Activated CD8-positive, alpha-beta memory T cell treated with anti-CD3 and anti-CD28 coated beads, Interleukin-2, amount 50 U/mL, for 4 hours (primary cell): ENCODE measurements around the gene HTRA2.
"Not testable (repeated sequence)": the region's sequence is repeated elsewhere in the genome, so short reads cannot be mapped to it uniquely, and the experiment has no call there.

Experiments used
- DNase-seq: peaks from one replicate; pipeline ENCODE4 v3.0.0-alpha.2; 2020

Gene HTRA2

DNA sequence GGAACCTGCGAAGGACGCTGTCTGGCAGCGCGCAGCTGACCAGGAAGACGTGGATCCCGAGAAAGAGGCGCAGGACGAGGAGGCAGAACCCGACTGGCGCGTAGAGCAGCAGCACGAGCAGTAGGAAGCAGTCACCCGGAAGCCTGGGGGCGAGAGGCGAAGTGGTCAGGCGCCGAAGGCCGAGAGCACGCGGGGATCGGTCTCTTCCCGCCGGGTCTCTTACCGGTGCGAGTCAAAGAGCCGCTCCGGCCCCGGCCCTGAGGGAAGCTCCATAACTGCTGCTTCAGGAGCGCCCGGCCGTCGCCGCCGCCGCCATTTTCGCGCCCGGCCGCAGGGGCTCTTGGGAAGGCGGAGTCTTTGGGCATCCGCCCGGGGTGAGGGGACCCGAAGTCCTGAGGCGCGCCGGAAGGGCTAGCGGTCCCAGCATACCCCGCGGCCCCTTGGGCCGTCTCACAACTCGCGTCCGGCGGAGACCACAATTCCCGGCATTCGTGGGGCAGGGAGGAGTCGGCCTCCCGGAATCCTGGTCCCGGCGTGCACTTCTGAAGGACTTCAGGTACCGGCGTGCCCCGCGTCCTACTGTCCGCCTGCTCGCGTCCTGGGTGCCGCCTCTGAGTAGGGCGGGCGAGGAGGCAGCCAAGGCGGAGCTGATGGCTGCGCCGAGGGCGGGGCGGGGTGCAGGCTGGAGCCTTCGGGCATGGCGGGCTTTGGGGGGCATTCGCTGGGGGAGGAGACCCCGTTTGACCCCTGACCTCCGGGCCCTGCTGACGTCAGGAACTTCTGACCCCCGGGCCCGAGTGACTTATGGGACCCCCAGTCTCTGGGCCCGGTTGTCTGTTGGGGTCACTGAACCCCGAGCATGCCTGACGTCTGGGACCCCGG, at the start of gene HTRA2, which contains the start of gene AUP1:
Gene HTRA2, plus strand, starts transcription at position 577 of the 882 bp plus-strand sequence. Its CDS starts 74 bp downstream, at position 651.
Gene AUP1, minus strand, starts transcription at position 350 of the 882 bp plus-strand sequence. Its CDS starts 77 bp downstream, at position 273.
- DNase-seq: peak; percentile 85

DNA sequence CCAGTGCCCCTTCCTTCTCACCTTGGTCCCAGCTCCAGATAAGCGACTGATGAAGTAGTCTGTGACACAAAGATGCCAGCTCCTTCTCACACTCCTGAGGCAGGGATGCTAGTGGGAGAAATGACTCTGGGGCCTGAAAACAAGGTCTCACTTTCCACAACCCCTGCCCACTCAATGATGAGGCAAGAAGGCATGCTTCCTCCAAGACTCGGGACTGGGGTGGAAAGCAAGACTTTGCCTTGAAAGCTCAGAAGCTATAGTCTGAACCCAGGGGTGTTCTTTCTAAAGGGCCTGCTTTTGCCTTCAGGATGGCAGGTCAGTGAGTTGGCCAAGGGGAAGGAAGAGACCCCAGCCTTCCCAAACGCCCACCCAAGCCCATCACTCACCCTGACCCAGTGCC, 48.3 kb upstream of the HTRA2 start:
- no peak for DNase-seq

DNA sequence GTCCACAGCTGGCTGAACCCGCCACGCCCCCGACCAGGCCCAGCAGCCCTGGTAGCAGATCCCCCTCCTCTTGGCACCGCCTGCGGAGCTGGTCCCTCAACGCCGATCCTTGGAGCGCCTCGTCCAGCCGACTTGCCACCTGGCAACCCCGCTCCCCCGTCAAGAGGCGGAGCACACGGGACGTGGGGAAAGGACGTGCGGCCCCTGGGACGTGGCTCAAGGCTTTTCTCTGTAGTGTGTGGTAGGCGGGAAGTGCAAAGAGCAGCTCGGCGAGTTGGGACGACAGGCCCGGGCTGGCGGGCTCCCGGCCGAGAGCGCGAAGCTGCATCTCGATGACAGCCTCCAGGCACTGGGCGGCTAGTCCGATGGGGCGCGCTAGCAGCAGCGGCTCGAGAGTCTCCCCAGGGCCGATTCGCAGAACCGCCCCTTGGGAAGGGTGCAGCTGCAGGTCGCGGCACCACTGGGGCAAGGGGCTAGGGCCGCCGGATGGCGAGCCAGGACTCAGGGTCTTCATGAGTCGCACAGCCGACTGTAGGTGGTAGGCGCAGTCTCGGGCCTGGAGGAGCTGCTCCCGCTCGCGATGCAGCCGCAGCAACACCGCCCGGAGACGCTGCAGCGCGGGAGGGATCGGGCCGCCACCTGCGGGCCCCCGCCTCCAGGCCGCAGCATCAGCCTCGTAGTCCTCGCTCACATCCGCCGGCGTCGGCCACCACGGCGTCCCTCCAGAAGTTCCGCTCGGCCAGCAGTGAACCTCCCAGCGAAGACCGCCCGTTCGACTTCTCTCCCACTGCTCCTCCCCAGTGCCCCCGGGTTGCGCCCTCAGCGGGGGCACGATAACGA, 47.6 kb upstream of the HTRA2 start:
- DNase-seq: no peak

DNA sequence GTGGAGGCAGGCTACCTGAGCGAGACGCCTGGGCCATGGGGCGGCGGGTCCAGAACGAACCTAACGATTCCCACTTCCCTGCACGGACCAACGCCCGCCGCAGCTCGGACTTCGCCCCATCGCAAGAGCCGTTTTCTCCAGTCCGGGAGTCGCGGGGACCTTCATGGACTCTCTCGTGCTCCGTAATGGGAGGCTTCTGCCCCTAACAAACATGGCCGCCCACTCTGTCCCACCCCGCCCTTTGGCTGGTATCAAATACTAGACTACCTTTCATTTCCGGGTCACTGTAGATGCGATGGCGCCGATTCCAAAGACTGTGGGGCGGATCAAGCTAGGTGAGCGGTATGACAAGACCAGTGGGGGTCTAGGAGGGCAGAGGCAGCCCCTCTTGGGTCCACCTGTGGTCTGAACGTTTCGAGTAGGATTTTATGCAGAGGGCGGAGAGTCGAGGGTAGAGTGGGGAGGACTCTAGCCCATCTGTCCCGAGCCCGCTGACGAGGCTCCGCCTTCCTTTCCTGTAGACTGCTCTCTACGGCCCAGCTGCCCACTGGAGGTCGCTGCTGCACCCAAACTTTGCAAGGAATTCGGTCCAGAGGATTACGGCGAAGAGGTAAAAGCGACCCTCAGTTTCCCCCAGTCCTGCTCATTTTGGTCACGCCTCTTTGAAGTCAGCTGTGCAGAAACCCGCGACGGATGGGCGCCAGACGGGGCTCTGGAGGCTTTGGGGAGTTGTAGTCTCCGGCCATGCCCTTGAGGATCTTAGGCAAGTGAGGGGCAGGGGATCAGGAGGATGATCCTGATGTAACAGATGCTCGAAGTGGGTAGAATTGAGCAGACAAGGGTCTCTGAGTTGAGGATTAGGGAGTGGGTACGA, 46.7 kb upstream of the HTRA2 start, which contains the start of the genes CCDC142 and TTC31:
Gene CCDC142, minus strand, starts transcription at position 198 of the 874 bp plus-strand sequence. Its CDS starts 161 bp downstream, at position 37.
Gene TTC31, plus strand, starts transcription at position 281 of the 874 bp plus-strand sequence. Its CDS starts 15 bp downstream, at position 296.
- DNase-seq: peak; percentile 91

DNA sequence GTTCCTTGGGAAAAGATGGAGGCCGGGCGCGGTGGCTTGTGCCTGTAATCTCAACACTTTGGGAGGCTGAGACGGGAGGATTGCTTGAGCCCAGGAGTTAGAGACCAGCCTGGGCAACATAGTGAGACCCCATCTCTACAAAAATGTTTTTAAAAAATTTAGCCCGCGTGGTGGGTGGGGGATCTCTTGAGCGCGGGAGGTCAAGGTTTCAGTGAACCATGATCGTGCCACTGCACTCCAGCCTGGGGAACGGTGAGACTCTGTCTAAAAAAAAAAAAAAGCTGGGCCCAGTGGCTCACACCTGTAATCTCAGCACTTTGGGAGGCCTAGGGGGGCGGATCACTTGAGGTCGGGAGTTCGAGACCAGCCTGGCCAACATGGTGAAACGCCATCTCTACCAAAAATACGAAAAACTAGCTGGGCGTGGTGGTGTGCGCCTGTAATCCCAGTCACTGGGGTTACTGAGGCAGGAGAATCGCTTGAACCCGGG, 46.0 kb upstream of the HTRA2 start:
- not testable (repeated sequence) for DNase-seq

DNA sequence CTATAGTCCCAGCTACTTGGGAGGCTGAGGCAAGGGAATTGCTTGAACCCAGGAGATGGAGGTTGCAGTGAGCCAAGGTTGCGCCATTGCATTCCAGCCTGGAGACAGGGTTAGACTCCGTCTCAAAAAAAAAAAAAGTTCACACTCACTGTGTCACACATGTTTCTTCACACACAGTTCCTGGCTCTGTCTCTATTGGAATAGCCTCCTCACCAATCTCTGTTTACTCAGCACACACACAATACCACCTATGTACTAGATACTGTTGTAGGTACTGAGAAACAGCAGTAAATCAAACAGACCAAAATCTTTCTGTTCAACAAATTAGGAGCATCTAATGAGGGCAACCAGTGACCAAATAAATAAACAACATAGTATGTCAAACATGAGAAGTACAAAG, 43.6 kb upstream of the HTRA2 start:
- DNase-seq: no peak

DNA sequence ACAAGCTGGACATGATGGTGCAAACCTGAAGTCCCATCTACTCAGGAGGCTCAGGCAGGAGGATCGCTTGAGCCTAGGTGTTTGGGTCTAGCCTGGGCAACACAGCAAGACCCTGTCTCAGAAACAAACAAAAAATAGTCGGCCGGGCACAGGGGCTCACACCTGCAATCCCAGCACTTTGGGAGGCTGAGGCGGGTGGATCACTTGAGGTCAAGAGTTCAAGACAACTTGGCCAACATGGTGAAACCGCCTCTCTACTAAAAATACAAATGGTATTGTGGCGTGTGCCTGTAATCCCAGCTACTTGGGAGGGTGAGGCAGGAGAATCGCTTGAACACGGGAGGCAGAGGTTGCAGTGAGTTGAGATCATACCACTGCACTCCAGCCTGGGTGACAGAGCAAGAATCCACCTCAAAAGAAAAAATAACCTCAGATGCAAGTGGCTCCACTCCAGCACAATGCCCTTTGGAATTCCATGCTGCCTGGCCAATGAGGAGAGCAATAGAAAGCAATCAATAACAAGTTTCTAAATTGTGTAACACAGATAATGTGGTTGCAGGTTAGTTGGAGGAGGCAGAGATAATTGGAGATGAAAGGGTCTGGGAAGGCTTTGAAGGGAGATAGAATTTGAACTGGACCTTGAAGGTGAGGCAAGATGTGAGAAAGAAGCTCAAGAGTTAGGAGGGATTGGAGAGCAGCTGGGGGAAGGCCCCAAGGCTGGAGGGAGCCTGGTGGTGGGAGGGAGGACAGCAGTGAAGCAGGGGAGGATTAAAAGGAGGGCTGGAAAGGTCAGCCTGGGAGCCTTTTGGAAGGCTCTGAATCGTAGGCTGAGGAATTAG, 40.9 kb upstream of the HTRA2 start:
- DNase-seq: no peak

DNA sequence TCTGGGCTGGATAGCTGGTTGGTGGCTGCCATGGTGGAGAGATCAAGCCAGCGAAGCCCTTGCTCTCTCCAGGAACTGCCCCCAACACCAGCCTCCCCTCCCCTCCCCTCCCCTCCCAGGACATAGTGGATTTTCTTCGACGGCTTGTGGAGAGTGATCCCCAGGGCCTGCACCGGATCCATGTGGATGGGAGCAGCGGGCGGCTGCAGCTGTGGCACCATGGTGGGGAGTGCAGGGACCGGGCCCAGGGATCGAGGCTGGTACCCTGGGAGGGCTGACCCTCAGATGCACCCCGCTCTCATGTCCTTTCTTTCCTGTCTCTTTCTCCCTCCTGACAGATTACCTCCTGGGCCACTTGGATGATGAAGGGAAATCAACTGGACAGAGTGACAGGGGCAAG, 39.8 kb upstream of the HTRA2 start:
- DNase-seq: no peak

DNA sequence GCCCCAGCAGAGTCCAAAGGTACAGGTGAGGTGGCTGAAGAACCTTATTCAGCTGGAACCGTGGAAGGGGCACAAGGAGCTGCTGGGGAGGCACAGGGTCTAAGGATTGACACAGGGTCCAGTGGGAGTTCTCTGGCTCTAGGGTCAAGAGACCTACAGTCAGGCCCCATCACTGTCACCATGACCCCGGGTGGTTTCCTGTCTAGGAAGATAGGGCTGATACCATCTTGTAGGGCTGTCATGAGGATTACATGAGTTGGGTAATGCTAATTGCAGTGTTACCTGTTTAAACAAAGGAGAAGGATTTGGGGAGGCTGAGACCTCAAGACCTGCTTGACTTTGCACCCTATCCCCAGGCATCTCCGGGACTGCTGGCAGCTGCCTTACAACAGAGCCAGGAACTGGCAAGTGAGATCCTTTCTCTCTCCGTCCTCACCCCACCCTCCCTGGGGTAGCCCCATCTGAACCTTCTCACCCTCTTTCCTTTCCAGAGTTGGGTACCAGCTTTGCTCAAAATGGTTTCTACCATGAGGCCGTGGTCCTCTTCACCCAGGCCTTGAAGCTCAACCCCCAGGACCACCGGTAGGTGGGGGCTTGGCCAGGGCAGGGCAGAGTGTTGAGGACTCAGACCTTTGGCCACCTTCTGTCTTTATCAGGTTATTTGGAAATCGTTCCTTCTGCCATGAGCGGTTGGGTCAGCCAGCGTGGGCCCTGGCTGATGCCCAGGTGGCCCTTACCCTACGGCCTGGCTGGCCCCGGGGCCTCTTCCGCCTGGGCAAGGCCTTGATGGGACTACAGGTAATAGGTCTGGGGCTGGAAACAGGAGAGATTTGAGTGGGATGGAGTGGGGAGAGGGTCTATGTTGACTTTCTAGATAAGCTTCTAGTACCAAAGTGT, 37.8 kb upstream of the HTRA2 start:
- no peak for DNase-seq

DNA sequence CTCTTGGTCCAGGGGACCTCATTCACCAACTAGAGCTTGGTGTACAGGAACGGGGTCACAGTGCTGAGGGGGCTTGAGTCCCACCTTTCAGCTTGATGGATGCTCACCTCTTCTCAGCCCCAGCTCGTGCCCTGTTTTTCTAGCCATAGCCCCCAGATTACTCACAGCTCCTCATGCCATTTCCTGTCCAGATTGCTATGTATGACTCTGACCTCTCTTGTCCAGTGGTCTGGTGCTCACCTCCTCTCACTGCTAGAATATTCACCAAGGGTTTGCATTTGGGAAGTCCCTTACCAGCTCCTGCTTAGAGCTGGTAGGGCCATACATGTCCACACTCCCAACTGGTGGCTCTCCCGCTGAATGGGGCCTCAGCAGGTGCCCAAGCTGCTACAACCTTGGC, 36.2 kb upstream of the HTRA2 start:
- no peak for DNase-seq

DNA sequence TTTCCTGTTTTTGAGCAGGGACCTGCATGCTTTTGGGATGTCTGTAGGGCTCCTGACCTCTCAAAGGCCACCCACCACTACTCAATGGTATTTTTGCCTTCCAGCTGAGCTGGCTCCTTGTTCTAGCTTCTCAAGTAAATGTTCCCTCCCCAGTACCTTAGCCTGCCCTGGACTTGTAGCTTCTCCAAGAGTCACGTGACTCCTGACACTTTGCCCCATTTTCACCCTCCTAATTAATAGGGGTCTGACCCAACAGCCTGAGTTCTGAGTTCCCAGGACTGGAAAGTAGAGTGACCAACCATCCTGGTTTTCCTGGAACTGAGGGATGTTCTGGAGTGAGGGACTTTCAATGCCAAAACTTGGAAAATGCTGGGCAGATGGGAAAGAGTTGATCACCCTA, 34.3 kb upstream of the HTRA2 start:
- DNase-seq: no peak

DNA sequence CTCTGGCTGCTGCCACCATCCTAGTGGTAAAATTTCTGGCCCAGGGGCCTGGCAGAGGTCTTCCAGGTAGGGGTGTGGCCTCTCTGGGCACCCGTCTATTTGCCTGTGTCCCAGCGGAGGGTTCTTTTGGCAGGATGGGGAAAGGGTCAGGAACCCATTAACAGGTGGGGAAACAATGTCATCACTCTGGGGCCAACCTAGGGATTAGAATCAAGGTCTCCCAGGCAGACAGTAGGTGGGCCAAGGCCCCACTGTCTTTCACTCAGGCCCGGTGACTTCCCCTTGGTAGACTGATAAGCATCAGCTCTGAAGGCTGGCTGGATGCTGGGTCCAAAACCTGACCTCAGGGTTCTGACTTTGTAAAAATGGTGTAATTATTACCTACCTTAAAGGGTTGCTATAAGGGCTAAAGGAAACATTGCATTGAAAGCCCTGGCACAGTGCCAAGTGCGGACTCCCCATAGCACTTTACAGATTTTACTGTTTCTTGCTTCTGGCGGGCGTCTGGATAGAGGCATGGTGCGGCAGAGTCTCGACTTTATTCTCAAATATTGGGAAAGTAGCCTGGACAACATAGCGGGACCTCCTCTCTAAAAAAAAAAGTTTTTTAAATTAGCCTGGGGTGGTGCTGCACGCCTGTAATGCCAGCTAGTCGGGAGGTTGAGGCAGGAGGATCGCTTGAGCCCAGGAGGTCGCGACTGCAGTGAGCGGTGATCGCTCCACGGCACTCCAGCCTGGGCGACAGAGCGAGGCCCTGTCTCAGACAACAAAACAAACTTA, 32.5 kb upstream of the HTRA2 start:
- DNase-seq: no peak

DNA sequence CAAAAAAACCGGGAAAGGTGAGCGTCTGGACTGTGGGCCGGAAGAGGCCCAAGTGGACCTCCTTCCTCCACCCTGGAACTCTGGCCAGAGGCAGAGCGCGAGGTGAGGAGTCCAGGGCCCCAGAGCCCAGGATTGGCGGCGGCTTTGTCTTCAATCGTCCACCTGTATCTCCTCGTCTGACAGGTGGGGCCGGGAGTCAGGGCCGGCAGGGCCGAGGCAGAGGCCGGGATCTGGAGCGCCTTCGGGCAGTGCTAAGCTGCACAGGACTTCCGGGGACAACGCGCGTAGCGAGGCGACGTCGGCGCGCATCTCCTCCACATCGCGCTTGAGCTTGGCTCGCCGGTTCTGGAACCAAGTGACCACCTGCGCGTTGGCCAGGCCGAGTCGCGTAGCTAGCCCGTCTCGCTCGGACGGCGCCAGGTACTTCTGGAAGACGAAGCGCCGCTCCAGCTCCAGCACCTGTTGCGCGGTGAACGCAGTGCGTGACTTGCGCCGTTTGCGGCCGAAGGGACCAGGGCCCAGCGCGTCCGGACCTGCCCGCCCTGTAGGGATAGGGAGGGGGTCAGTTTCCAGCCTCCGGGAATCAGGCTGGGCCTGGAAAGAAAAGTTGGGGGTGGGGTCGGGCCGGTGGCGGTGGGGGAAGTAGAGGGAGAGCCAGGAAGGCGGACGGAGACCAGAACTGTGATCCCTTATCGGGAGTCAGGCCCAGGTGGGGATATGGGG, 31.8 kb upstream of the HTRA2 start:
- no peak for DNase-seq

DNA sequence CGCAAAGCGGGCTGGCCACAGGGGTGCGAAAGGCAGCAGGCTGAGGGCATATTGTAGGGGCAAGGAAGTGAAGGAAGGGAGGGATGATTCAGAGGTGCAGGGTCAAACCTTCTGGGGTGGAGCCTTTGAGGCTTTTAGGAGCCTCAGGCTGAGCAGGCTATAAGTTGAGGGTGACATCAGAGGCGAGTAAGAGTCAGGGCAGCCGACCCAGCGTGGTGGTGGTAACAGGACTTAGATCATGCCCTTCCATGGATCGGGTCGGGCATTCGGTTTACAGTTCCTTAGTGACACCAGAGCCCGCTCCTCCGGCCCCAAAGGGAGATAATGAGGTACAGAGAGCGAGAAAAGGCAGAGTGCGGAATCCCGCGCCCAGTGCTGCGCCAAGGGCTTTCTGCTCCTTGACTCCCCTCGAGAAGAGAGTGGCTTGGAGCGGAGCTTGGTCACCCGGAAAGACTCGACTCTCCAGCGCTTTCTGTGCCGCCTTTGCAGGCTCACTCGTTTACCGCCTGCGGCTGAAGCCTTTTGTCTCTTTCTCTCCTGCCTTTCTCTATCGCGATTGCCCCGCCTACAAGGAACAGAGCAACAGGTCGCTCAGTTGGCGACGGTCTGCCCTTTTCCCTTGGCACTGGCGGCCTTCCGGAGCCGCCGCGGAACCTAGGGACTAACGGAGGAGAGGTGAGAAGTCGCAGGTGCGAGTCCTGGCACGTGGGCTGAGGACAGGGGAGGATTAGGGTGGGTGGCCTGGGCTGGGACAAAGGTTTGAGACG, 31.1 kb upstream of the HTRA2 start:
- no peak for DNase-seq

DNA sequence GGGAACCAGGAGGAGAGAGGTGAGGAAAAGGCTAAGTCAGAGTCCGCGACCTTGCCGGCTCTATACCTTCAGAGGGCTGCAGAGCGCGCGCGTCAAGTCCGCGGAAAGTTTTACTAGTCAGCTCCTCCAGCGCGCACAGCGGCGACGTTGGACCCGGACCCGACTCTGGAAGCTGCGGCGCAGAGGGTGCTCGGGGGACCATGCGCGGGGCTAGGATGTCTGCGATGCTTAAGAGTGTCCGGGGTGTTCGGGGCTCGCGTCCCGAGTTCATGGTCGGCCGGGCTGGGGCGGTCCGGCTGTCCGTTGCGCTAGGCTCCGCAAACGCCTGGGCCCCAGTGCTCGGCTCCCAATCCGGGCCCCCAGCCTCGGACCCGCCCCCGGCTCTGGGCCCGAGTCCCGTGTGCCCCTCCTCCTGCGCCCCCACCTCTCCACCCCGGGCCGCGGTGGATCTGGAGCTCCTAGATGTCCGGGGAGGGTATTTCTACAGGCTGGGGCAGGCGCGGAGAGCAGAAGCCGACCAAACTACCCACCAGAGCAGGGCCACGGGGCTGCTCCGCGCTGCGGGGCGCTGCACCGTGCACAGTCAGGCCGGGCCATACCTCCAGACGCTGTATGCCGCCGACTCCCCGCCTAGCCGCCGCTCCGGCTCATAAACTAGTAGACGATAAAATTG, 30.3 kb upstream of the HTRA2 start, which contains the start of gene LBX2:
Gene LBX2, minus strand, starts transcription at position 337 of the 673 bp plus-strand sequence. Its CDS starts 66 bp downstream, at position 271.
- DNase-seq: no peak

DNA sequence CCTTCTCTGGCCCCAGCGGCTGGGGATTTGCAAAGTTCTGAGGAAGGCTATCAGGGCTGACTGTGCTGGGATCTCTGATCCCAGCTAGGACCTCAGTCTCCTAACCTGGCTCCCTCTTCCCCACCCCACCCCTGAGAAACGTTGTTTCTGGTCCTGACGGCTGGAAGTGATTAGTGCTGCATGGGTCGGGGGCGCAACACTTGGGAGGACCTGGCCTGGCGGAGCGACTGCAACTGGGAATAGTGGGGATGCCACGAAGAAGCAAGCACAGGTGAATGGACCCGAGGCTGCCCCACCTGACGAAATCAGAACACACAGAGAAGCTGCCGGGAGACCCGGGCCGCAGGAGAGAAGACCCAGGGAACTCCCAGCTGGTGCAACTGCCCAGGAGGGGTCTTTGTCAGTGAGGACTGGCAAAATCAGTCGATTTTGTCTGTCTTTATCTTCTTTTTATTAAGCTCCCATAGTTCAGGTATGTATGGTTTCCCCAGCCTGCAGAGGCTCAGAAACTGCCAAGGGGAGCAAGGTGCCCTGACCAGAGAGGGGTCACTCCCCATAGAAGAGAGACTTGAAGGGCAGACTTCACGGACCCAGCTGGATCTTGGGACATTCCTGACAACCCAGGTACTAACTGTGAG, 29.7 kb upstream of the HTRA2 start:
- no peak for DNase-seq

DNA sequence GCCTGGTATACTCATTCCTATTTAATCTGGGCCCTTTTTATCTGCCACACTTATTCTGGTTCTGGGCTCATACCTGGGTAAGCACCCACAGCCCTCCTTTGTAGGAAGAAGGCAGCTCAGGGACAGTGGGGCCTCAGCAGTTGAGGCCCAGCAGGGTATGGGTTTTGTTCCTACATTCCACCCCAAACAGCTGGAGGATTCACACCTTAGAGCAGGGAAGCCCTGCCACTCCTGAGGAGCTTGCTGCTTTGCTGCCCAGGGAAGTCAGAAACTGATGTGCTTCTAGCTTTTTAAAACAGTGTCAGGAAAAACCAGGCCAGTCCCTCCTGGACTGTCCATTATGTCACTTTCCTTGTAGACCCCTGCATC, 29.2 kb upstream of the HTRA2 start:
- no peak for DNase-seq
